Upper lobe of left lung (tissue), 6 donors: ENCODE results near the gene KDM4D. TPM values are rescaled to one million over a fixed set of nuclear protein-coding genes. Genes with fewer than 3 reads are reported as not detected.
"Not testable (repeated sequence)": the region's sequence is repeated elsewhere in the genome, so short reads cannot be mapped to it uniquely, and the experiment has no call there.

Source experiments
- ATAC-seq, 2 donors: fragments of 200-7000 bp; cut with Tn5 transposase; one replicate each; pipeline ENCODE4 v1.9.1; 2022; ENCODE audit warnings: mild to moderate bottlenecking in 2 of 2, moderate library complexity in 2 of 2; ENCODE audit not compliant: low FRiP score in 2 of 2
- DNase-seq, 2 donors: peaks; one replicate each; pipeline ENCODE4 v3.0.0-alpha.2; 2019 to 2020
- H3K27ac ChIP-seq, 4 donors: fragments of 200-600 bp; sonication (generic); one replicate each; pipeline ENCODE4 v1.5.1; 2016 to 2019
- H3K27me3 ChIP-seq, 4 donors: fragments of 200-600 bp; sonication (generic); one replicate each; pipeline ENCODE4 v1.5.1; 2017 to 2019
- H3K36me3 ChIP-seq, 4 donors: fragments of 200-600 bp; sonication (generic); one replicate each; pipeline ENCODE4 v1.5.1; 2016 to 2019
- H3K4me1 ChIP-seq, 4 donors: fragments of 200-600 bp; sonication (generic); one replicate each; pipeline ENCODE4 v1.5.1; 2018 to 2019
- H3K4me3 ChIP-seq, 4 donors: fragments of 200-600 bp; sonication (generic); one replicate each; pipeline ENCODE4 v1.5.1; 2017 to 2019; ENCODE audit warnings: mild to moderate bottlenecking in 2 of 4, moderate library complexity in 1 of 4
- H3K9me3 ChIP-seq, 4 donors: fragments of 200-600 bp; sonication (generic); one replicate each; pipeline ENCODE4 v1.5.1; 2018 to 2019
- EP300 ChIP-seq, 4 donors: sonication (generic); formaldehyde crosslinking; IDR thresholded peaks; one replicate each; pipeline ENCODE4 v1.5.1; 2017; ENCODE audit warnings: antibody characterized with exemption in 4 of 4, control low read depth in 2 of 4
- POLR2A ChIP-seq, 4 donors: fragments of 450-650 bp; IDR thresholded peaks; one replicate each; pipeline ENCODE4 v1.5.1; 2016 to 2017; ENCODE audit warnings: antibody characterized with exemption in 4 of 4, mild to moderate bottlenecking in 2 of 4
- POLR2AphosphoS5 ChIP-seq, 2 donors: sonication (generic); formaldehyde crosslinking; IDR thresholded peaks; one replicate each; pipeline ENCODE4 v1.5.1; 2017; ENCODE audit warnings: antibody characterized with exemption in 2 of 2
- WGBS, 2 donors: methylation state at CpG; one replicate each; pipeline ENCODE4 v1.1.5; 2017 to 2018; 5-methylcytosine and 5-hydroxymethylcytosine counted together
- total RNA-seq, 6 donors: library from RNA; depleted of rRNA in 4 of 6; stranded (reverse); fragments of >200 nt in 4 of 6; gene quantifications; one replicate each; pipeline versions ENCODE4 v1.1.0 to v1.2.1, GENCODE V29; 2016 to 2021
- TF ChIP-seq, protein P1 (sequence below), 6 experiments: fragments of 450-650 bp in 4 of 6; fragments of 200-600 bp in 2 of 6; sonication (generic) in 2 of 6; IDR thresholded peaks; one replicate each; pipeline ENCODE4 v1.5.1; 2016 to 2019; ENCODE audit warnings: antibody characterized with exemption in 6 of 6
- donor health status: DM: no; HTN: no; CAD: no; lungs with moderate emphysema.
- donor health status: DM: no; HTN: yes; CAD: no; lungs with severe emphysema.

KDM4D gene
- total RNA-seq, 6 donors from 2014 or later = 0.20 to 0.74 (median 0.59) TPM; not detected in 2

DNA sequence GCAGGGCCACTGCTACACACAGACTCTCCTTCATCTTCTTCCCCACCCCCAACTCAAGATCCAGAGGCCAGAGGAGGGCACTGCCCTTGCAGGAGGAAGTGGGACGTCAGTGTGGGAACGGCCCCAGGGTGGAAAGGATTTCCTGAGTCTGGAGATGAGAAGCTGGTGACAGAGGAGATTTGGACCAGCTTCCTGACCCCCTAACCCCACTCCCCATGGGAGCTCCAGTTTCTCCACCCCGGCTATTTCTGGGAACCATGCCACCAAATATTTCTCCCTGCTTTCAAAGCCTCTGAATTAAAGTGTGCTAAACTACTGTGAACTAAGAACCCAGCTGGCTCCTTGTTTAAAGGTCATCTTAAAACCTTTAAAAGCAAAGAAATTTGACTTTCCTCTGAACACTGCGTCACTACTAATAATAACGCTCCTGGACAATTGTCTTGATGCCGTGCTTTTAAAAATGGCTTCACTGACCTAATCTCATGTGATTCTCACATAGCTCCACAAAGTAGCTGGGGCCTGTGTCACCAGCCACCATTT is 46.7 kb upstream of the KDM4D start:
- no peaks in the 10 kb centered on the region for H3K27me3 ChIP-seq
- peaks cover 29 to 44% (median 40%) of the 10 kb centered on the region in 4 donors for H3K4me1 ChIP-seq
- H3K9me3 ChIP-seq = no peaks in the 10 kb centered on the region
- 17 to 18% methylated on average over 6 of the region's 6 CpGs for WGBS, 2 donors
- peak; percentile 84 for ATAC-seq
- TF ChIP-seq POLR2A (IDR thresholded peaks at IDR 0.05) (no peak), EP300 (IDR thresholded peaks at IDR 0.05) (peak in 2 of 4 donors; percentile 57 to 60), POLR2AphosphoS5 (IDR thresholded peaks at IDR 0.05) (peak; percentile 43 to 70)
- DNase-seq = peak in 1 of 2 donors; percentile 46
- H3K4me3 ChIP-seq = no peak overlapping the region
- no peaks in the 10 kb centered on the region for H3K36me3 ChIP-seq
- peak overlapping the region; percentile 65 to 88 (median 72) for H3K27ac ChIP-seq

DNA sequence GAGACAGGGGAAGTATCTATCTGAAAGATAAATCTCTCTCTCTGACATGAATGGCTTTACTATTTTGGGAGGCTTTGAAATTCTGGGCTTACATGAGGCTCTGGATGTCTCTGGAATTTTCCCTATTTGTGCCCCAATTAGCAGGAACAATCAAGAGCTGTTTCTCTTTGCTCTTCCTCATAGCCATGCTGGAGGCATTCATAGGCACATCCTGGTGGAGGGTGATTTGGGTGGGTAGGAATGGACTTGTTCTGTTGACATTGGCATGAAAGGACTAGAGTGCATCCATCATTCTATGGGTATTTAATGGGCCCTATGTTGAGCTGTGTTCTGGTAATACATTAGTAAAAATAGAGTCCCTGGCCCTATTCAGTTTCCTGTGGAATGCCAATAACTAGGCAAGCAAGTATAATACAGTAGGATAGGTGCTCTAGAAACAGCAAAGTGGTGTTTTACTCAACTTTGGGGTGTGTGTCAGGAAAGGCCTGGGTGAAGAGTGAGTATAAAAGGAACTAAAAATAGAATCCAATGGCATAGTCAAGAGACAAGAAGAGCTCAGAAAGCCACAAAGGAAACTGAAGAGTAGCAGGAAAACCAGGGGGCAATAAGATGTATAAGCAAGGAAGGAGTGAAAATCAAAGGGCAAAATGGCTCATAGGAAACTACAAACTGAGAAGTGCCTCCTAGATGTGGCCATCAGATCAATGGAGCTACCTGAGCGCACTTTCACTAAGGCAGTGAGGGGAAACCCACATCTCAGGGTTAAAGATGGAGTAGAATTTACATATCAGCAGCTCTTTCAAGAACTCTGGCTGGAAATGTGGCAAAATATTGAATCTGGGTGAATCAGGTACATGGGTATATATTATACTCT is 45.2 kb upstream of the KDM4D start:
- no peak overlapping the region for H3K4me3 ChIP-seq
- H3K36me3 ChIP-seq = no peaks in the 10 kb centered on the region
- DNase-seq (no peak), ATAC-seq (no peak)
- TF ChIP-seq POLR2A (IDR thresholded peaks at IDR 0.05) (no peak), POLR2AphosphoS5 (IDR thresholded peaks at IDR 0.05) (no peak), EP300 (IDR thresholded peaks at IDR 0.05) (no peak)
- TF ChIP-seq, protein P1, sequence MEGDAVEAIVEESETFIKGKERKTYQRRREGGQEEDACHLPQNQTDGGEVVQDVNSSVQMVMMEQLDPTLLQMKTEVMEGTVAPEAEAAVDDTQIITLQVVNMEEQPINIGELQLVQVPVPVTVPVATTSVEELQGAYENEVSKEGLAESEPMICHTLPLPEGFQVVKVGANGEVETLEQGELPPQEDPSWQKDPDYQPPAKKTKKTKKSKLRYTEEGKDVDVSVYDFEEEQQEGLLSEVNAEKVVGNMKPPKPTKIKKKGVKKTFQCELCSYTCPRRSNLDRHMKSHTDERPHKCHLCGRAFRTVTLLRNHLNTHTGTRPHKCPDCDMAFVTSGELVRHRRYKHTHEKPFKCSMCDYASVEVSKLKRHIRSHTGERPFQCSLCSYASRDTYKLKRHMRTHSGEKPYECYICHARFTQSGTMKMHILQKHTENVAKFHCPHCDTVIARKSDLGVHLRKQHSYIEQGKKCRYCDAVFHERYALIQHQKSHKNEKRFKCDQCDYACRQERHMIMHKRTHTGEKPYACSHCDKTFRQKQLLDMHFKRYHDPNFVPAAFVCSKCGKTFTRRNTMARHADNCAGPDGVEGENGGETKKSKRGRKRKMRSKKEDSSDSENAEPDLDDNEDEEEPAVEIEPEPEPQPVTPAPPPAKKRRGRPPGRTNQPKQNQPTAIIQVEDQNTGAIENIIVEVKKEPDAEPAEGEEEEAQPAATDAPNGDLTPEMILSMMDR (IDR thresholded peaks at IDR 0.05) = no peak
- WGBS, 2 donors = 100% methylated on average over 1 of the region's 1 CpG
- H3K27me3 ChIP-seq = no peaks in the 10 kb centered on the region
- no peaks in the 10 kb centered on the region for H3K9me3 ChIP-seq
- peaks cover 29 to 44% (median 40%) of the 10 kb centered on the region in 4 donors for H3K4me1 ChIP-seq
- H3K27ac ChIP-seq = peak overlapping the region; percentile 65 to 88 (median 72)

DNA sequence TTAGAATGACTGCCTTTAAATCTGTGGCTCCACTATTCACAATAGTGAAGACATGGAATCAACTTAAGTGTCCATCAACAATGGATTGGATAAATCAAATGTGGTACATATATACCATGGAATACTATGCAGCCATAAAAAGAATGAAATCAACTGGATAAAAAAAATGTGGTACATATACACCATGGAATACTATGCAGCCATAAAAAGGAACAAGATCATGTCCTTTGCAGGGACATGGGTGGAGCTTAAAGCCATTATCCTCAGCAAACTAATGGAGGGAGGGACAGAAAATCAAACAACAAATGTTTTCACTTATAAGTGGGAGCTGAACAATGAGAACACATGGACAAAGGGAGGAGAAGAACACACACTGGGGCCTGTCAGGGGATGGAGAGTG is 41.4 kb upstream of the KDM4D start:
- H3K36me3 ChIP-seq, H3K4me3 ChIP-seq, H3K27ac ChIP-seq, ATAC-seq, H3K27me3 ChIP-seq, DNase-seq, H3K9me3 ChIP-seq: not testable (repeated sequence)
- peaks cover 12 to 39% (median 23%) of the 10 kb centered on the region in 4 donors for H3K4me1 ChIP-seq

DNA sequence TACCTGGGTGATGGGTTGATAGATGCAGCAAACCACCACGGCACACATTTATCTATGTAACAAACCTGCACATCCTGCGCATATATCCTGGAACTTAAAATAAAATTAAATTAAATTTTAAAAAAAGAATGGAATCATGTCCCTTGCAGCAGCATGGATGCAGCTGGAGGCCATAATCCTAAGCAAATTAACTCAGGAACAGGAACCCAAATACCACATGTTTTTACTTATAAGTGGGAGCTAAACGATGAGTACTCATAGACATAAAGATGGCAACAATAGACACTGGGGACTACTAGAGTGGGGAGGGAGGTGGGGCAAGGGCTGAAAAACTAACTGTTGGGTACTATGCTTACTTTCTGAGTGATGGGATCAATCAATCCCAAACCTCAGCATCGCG is 41.0 kb upstream of the KDM4D start:
- ATAC-seq (no peak), DNase-seq (no peak)
- H3K4me3 ChIP-seq = no peak overlapping the region
- no peaks in the 10 kb centered on the region for H3K36me3 ChIP-seq
- H3K27me3 ChIP-seq = no peaks in the 10 kb centered on the region
- H3K9me3 ChIP-seq = no peaks in the 10 kb centered on the region
- peaks cover 7 to 35% (median 19%) of the 10 kb centered on the region in 4 donors for H3K4me1 ChIP-seq
- TF ChIP-seq POLR2A (IDR thresholded peaks at IDR 0.05) (no peak), EP300 (IDR thresholded peaks at IDR 0.05) (no peak), POLR2AphosphoS5 (IDR thresholded peaks at IDR 0.05) (no peak)
- TF ChIP-seq, protein P1 (IDR thresholded peaks at IDR 0.05) = no peak
- 93 to 98% methylated on average over 5 of the region's 5 CpGs for WGBS, 2 donors
- H3K27ac ChIP-seq = no peak overlapping the region

DNA sequence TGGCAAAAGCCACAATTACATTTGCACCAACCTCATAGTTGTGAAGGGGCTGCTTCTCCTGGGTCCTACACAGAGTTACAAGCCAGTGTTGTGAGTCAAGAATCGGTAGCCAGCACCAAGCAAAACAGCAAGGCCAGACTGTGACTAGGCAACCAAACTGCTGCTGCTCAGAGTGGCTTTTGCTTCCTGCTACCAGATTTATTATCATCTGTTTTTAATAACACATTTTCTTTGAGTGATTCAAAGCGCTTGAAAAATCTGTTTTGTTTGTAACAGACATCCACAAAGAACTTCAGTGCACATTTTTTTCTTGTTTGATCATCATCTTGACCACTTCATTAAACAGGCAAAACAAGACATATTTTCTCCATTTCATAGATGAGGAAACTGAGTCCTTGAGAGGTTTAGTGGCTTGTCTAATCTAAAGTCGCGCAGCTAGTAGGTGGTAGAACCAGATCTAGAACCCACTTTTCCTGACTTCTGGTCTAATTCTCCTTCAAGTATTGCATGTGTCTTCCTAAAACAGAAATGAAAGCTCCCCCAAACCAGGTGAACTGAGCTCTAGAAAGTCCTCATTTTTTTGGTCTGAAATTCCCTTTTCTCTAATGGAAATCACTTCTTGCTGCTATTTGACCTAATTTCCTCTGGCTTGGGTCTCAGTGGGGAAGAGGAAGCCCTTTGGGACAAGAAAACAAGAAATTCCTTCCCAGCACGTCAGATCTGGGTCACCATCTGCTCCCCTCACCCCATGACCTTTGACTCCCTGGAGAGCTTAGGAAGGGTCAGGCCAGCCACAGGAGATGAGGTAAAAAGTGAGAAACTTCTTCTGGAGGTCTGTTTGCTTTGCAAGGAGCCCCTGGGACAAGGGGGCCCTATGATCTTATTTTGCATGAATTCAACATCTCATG is 40.0 kb upstream of the KDM4D start:
- no peaks in the 10 kb centered on the region for H3K36me3 ChIP-seq
- H3K27ac ChIP-seq = peak overlapping the region in 3 of 4 donors; percentile 42 to 61 (median 52)
- TF ChIP-seq POLR2AphosphoS5 (IDR thresholded peaks at IDR 0.05) (peak in 1 of 2 donors; percentile 9), POLR2A (IDR thresholded peaks at IDR 0.05) (no peak), EP300 (IDR thresholded peaks at IDR 0.05) (no peak)
- TF ChIP-seq, protein P1 (IDR thresholded peaks at IDR 0.05) = no peak
- no peaks in the 10 kb centered on the region for H3K9me3 ChIP-seq
- 46 to 52% methylated on average over 5 of the region's 5 CpGs for WGBS, 2 donors
- DNase-seq = no peak
- no peak overlapping the region for H3K4me3 ChIP-seq
- no peaks in the 10 kb centered on the region for H3K27me3 ChIP-seq
- ATAC-seq = peak in 1 of 2 donors; percentile 91
- peaks cover 3 to 30% (median 10%) of the 10 kb centered on the region in 4 donors for H3K4me1 ChIP-seq
